MM.1S (cell line): ENCODE data around the gene B3GNT4.
"Not testable (repeated sequence)": the region's sequence is repeated elsewhere in the genome, so short reads cannot be mapped to it uniquely, and the experiment has no call there.

Source experiments
- DNase-seq: peaks from one replicate; pipeline ENCODE4 v3.0.0-alpha.2; 2015
- H2AFZ ChIP-seq: fragments of 300-600 bp; sonication (generic); 2 replicates; pipeline ENCODE4 v1.6.0; 2016; ENCODE audit warnings: antibody characterized with exemption, low read length
- H3F3A ChIP-seq: fragments of 300-600 bp; sonication (generic); 2 replicates; pipeline ENCODE4 v1.6.1; 2016; ENCODE audit warnings: mild to moderate bottlenecking, antibody characterized with exemption, low read length, moderate library complexity, mixed read lengths; ENCODE audit not compliant: insufficient read depth
- H3K27ac ChIP-seq: fragments of 300-600 bp; sonication (generic); 2 replicates; pipeline ENCODE4 v1.5.1; 2016; ENCODE audit warnings: mild to moderate bottlenecking, low read length
- H3K27me3 ChIP-seq: fragments of 300-600 bp; sonication (generic); replicated peaks from 2 replicates; pipeline ENCODE4 v1.6.0; 2016; ENCODE audit warnings: low read length; ENCODE audit not compliant: insufficient read depth
- H3K36me3 ChIP-seq: fragments of 300-600 bp; sonication (generic); replicated peaks from 2 replicates; pipeline ENCODE4 v1.6.1; 2016; ENCODE audit warnings: mild to moderate bottlenecking, low read length, mixed read lengths; ENCODE audit not compliant: insufficient read depth
- H3K4me1 ChIP-seq: fragments of 300-600 bp; sonication (generic); 2 replicates; pipeline ENCODE4 v1.6.1; 2016; ENCODE audit warnings: low read length, mixed read lengths
- H3K4me2 ChIP-seq: fragments of 300-600 bp; sonication (generic); 2 replicates; pipeline ENCODE4 v1.6.0; 2016; ENCODE audit warnings: low read depth, low read length
- H3K4me3 ChIP-seq: fragments of 300-600 bp; sonication (generic); 2 replicates; pipeline ENCODE4 v1.5.1; 2016; ENCODE audit warnings: low read length, mixed read lengths
- H3K79me2 ChIP-seq: fragments of 300-600 bp; sonication (generic); 2 replicates; pipeline ENCODE4 v1.6.1; 2016; ENCODE audit warnings: mixed run types, low read length, mixed read lengths
- H3K9ac ChIP-seq: fragments of 300-600 bp; sonication (generic); 2 replicates; pipeline ENCODE4 v1.6.1; 2016; ENCODE audit warnings: low read length, mixed read lengths
- H3K9me2 ChIP-seq: fragments of 300-600 bp; sonication (generic); replicated peaks from 2 replicates; pipeline ENCODE4 v1.6.1; 2016; ENCODE audit warnings: mild to moderate bottlenecking, low read length, mixed read lengths; ENCODE audit not compliant: insufficient read depth
- H3K9me3 ChIP-seq: fragments of 300-600 bp; sonication (generic); replicated peaks from 2 replicates; pipeline ENCODE4 v1.6.1; 2016; ENCODE audit warnings: mild to moderate bottlenecking, low read length, mixed read lengths; ENCODE audit not compliant: insufficient read depth
- H4K20me1 ChIP-seq: fragments of 300-600 bp; sonication (generic); 2 replicates; pipeline ENCODE4 v1.6.1; 2016; ENCODE audit warnings: mild to moderate bottlenecking, low read length, moderate library complexity, mixed read lengths; ENCODE audit not compliant: insufficient read depth
- EZH2 ChIP-seq: fragments of 300-600 bp; sonication (generic); optimal IDR thresholded peaks from 2 replicates; pipeline ENCODE3; 2017; ENCODE audit warnings: low read depth, mild to moderate bottlenecking, antibody characterized with exemption, low read length, mixed read lengths
- EZH2phosphoT487 ChIP-seq: fragments of 300-600 bp; sonication (generic); IDR thresholded peaks from 2 replicates; pipeline ENCODE4 v1.6.1; 2018; ENCODE audit warnings: antibody characterized with exemption, low read length
- TF ChIP-seq, protein P1 (sequence below): fragments of 300-600 bp; sonication (generic); IDR thresholded peaks from 2 replicates; pipeline ENCODE4 v1.5.1; 2016; ENCODE audit warnings: antibody characterized with exemption, low read length, mixed read lengths

B3GNT4 gene

DNA sequence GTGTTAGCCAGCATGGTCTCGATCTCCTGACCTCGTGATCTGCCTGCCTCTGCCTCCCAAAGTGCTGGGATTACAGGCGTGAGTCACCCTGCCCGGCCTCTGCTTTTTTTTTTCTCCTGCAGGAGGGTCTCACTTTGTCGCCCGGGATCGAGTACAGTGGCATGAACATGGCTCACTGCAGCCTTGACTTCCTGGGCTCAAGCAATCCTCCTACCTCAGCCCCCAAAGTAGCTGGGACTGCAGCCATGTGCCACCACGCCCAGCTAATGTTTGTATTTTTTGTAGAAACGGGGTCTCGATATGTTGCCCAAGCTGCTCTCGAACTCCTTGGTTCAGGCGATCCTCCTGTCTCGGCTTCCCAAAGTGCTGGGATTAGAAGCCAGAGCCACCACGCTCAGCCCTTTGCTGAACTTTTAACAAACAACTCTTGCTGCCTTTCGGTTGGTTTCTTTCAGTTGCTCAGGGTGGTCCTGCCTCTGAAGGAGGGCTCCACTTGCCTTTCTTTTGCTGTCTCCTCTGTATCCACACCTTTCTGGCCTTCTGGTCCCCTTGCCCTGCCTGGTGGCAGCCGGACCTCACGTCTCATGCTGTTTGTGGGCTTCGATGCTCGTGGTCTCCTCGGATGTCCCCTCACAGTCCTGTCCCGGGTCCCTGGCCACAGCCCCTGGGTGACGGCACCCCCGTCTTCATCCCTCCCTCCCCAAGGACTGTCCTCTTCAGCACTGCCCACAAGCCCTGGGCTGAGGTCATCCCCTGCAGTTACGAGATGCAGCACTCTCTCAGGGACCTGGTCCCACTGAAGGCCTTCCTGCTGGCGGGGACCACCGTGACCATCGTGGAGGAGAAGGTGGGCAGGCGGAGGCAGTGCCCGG, 3.8 kb upstream of the B3GNT4 start:
- Histone ChIP-seq H3K36me3 (no peaks in the 10 kb centered on the region), H3K4me2 (no peak overlapping the region), H3K9me2 (no peaks in the 10 kb centered on the region), H3K4me1 (no peaks in the 10 kb centered on the region), H3K9ac (no peak overlapping the region), H3K27ac (no peak overlapping the region), H2AFZ (no peak overlapping the region), H4K20me1 (no peaks in the 10 kb centered on the region), H3K27me3 (no peaks in the 10 kb centered on the region), H3F3A (no peaks in the 10 kb centered on the region), H3K9me3 (no peaks in the 10 kb centered on the region), H3K4me3 (no peak overlapping the region), H3K79me2 (no peaks in the 10 kb centered on the region)
- DNase-seq = no peak
- TF ChIP-seq EZH2phosphoT487 (no peak), EZH2 (no peak)
- TF ChIP-seq, protein P1, sequence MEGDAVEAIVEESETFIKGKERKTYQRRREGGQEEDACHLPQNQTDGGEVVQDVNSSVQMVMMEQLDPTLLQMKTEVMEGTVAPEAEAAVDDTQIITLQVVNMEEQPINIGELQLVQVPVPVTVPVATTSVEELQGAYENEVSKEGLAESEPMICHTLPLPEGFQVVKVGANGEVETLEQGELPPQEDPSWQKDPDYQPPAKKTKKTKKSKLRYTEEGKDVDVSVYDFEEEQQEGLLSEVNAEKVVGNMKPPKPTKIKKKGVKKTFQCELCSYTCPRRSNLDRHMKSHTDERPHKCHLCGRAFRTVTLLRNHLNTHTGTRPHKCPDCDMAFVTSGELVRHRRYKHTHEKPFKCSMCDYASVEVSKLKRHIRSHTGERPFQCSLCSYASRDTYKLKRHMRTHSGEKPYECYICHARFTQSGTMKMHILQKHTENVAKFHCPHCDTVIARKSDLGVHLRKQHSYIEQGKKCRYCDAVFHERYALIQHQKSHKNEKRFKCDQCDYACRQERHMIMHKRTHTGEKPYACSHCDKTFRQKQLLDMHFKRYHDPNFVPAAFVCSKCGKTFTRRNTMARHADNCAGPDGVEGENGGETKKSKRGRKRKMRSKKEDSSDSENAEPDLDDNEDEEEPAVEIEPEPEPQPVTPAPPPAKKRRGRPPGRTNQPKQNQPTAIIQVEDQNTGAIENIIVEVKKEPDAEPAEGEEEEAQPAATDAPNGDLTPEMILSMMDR = no peak

DNA sequence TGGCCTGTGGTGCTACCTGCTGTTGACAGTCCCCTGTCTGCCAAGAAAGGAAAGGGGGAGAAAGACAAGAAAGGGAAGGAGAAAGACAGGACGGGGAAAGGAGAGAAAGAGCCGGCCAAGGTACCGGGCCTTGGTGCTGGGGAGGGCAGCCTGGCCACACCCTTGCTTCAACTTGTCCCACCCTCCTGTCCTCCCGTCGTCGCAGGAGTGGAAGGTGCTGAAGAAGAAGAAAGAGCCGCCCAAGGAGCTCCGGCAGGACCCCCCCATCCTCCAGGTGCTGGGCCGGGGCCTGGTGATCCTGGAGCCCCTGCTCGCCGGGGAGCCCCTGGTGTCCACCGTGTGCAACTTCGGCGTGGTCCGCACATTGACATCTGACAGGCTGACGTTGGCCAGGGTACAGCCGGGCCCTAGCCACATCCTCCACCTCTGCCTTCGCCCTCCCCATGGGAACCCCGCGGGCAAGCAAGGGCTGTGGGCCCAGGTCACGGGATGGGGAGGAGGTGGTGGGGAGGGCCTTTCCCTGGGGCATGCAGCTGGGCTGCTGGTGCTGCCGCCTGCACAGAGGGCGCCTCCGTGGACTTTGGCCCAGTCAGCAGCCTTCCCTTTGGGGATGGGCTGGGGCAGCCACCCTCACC, 2.9 kb upstream of the B3GNT4 start:
- Histone ChIP-seq H3K9me3 (no peaks in the 10 kb centered on the region), H4K20me1 (no peaks in the 10 kb centered on the region), H3K9me2 (no peaks in the 10 kb centered on the region), H3K27me3 (no peaks in the 10 kb centered on the region), H3K4me3 (no peak overlapping the region), H3F3A (no peaks in the 10 kb centered on the region), H3K79me2 (no peaks in the 10 kb centered on the region), H2AFZ (no peak overlapping the region), H3K4me1 (no peaks in the 10 kb centered on the region), H3K4me2 (no peak overlapping the region), H3K36me3 (no peaks in the 10 kb centered on the region), H3K9ac (no peak overlapping the region), H3K27ac (no peak overlapping the region)
- DNase-seq = no peak
- TF ChIP-seq EZH2 = no peak
- TF ChIP-seq, protein P1 = no peak
- no peak for TF ChIP-seq EZH2phosphoT487

DNA sequence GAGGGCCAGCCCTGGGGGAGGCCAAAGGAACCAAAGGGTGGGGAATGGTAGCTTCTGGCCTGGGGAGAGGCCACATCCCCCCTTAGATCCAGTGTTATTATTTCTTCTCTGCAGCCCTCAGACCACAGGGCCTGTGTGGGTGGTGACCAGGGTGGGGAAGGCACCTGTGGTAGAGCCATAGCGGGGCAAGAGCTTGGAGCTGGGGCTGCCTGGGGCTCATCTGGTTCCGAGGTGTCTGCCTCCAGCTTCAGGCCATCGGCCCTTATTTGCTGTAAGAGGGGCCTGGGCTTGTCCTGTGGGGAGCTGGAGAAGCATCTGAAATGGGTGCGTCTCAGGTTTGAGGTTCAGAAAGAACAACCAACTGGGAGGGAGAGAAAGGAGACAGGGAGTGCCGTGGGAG, 2.1 kb upstream of the B3GNT4 start:
- Histone ChIP-seq H3K27ac (no peak overlapping the region), H3K4me3 (no peak overlapping the region), H3K4me1 (no peaks in the 10 kb centered on the region), H4K20me1 (no peaks in the 10 kb centered on the region), H3K9me2 (no peaks in the 10 kb centered on the region), H3K9ac (no peak overlapping the region), H3K79me2 (no peaks in the 10 kb centered on the region), H3K9me3 (no peaks in the 10 kb centered on the region), H3K4me2 (no peak overlapping the region), H3F3A (no peaks in the 10 kb centered on the region), H3K36me3 (no peaks in the 10 kb centered on the region), H3K27me3 (no peaks in the 10 kb centered on the region), H2AFZ (no peak overlapping the region)
- no peak for DNase-seq
- TF ChIP-seq EZH2 (no peak), EZH2phosphoT487 (no peak)

DNA sequence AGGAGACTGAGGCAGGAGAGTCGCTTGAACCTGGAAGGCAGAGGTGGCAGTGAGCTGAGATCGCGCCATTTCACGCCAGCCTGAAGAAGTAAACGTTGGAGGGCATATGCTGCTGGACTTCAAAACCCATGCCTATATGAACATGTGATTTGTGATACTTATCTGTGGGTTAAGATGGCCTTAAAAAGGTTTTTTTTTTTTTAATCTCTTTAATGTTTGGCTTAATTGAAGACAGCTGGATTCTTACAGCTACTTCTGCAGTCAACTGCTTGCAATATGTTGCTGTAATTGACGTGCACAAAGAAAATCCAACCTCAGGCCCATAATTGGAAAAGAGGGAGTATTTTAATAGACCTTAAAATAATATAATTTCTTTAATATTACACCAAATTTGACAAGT, 1.5 kb upstream of the B3GNT4 start:
- H4K20me1 ChIP-seq = no peaks in the 10 kb centered on the region
- no peaks in the 10 kb centered on the region for H3K9me2 ChIP-seq
- H3K36me3 ChIP-seq = no peaks in the 10 kb centered on the region
- H3K27me3 ChIP-seq = no peaks in the 10 kb centered on the region
- H3K4me2 ChIP-seq = no peak overlapping the region
- H3K27ac ChIP-seq = no peak overlapping the region
- H3K79me2 ChIP-seq = no peaks in the 10 kb centered on the region
- no peaks in the 10 kb centered on the region for H3K9me3 ChIP-seq
- no peaks in the 10 kb centered on the region for H3K4me1 ChIP-seq
- no peaks in the 10 kb centered on the region for H3F3A ChIP-seq
- H3K9ac ChIP-seq = no peak overlapping the region
- DNase-seq = no peak
- TF ChIP-seq EZH2phosphoT487 (no peak), EZH2 (no peak)
- TF ChIP-seq, protein P1 = no peak
- H3K4me3 ChIP-seq = no peak overlapping the region
- H2AFZ ChIP-seq = no peak overlapping the region

DNA sequence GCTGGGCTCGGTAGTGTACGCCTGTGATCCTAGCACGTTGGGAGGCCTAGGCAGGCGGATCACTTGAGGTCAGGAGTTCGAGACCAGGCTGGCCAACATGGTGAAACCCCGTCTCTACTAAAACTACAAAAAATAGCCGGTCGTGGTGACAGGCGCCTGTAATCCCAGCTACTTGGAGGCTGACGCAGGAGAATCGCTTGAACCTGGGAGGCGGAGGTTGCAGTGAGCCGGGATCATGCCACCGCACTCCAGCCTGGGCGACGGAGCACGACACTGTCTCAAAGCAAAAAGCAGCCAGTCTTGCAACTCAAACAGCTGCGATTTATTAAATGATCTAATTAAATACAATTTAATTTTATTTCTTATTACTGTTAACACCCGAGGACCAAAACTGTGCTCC, 698 bp upstream of the B3GNT4 start:
- Histone ChIP-seq H2AFZ (peak overlapping the region; percentile 51; the same call in 1 of the 2 replicates), H3K4me2 (peak overlapping the region; percentile 76; the same call in 1 of the 2 replicates)
- not testable (repeated sequence) for H3K27me3 ChIP-seq

More for the DNA sequence above, 698 bp upstream of the B3GNT4 start:
- not testable (repeated sequence) for H3F3A ChIP-seq, H3K9me3 ChIP-seq, H3K79me2 ChIP-seq, H3K27ac ChIP-seq, H3K9ac ChIP-seq, H3K36me3 ChIP-seq, H4K20me1 ChIP-seq, DNase-seq, H3K4me1 ChIP-seq, H3K9me2 ChIP-seq
- peak overlapping the region; percentile 50; the same call in 1 of the 2 replicates for H3K4me3 ChIP-seq
